PC-9 (cell line): Measurements from ENCODE around the gene PCNA.

ENCODE experiments used
- EZH2 ChIP-seq: fragments of 200-600 bp; sonication (generic); IDR thresholded peaks from 2 replicates; pipeline ENCODE4 v1.8.0; 2017; ENCODE audit warnings: antibody characterized with exemption, low read depth
- TF ChIP-seq, protein P1 (sequence below): fragments of 200-600 bp; sonication (generic); conservative IDR thresholded peaks from 2 replicates; pipeline ENCODE4 v1.6.1; 2017; ENCODE audit warnings: mixed run types, antibody characterized with exemption, mild to moderate bottlenecking, moderate library complexity

- TF ChIP-seq, protein P1, sequence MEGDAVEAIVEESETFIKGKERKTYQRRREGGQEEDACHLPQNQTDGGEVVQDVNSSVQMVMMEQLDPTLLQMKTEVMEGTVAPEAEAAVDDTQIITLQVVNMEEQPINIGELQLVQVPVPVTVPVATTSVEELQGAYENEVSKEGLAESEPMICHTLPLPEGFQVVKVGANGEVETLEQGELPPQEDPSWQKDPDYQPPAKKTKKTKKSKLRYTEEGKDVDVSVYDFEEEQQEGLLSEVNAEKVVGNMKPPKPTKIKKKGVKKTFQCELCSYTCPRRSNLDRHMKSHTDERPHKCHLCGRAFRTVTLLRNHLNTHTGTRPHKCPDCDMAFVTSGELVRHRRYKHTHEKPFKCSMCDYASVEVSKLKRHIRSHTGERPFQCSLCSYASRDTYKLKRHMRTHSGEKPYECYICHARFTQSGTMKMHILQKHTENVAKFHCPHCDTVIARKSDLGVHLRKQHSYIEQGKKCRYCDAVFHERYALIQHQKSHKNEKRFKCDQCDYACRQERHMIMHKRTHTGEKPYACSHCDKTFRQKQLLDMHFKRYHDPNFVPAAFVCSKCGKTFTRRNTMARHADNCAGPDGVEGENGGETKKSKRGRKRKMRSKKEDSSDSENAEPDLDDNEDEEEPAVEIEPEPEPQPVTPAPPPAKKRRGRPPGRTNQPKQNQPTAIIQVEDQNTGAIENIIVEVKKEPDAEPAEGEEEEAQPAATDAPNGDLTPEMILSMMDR = no peak
- TF ChIP-seq EZH2 = no peak
These were observed 41.3 kb downstream of the PCNA start for GRCh38 chr20:5078399-5078958.
